Type B pancreatic cell (in vitro differentiated cells): ENCODE data around the gene ARRDC4. TPM values are rescaled to one million over a fixed set of nuclear protein-coding genes. Genes with fewer than 3 reads are reported as not detected.

Experiments
- DNase-seq: peaks from one replicate; pipeline ENCODE4 v3.0.0; 2021; ENCODE audit warnings: mixed read lengths; ENCODE audit not compliant: unreplicated experiment; ENCODE audit errors: extremely low spot score
- H3K27ac Mint-ChIP-seq: 2 replicates; pipeline ENCODE4 v1.8.0; 2021; ENCODE audit warnings: mild to moderate bottlenecking, mixed read lengths
- H3K27me3 Mint-ChIP-seq: 2 replicates; pipeline ENCODE4 v1.8.0; 2021; ENCODE audit warnings: mixed read lengths
- H3K36me3 Mint-ChIP-seq: 2 replicates; pipeline ENCODE4 v1.8.0; 2021; ENCODE audit warnings: mixed read lengths
- H3K4me1 Mint-ChIP-seq: one replicate; pipeline ENCODE4 v1.8.0; 2021; ENCODE audit warnings: mixed read lengths; ENCODE audit not compliant: unreplicated experiment
- H3K4me3 Mint-ChIP-seq: 2 replicates; pipeline ENCODE4 v1.8.0; 2021; ENCODE audit warnings: mild to moderate bottlenecking, mixed read lengths
- H3K9me3 Mint-ChIP-seq: 2 replicates; pipeline ENCODE4 v1.8.0; 2021; ENCODE audit warnings: mixed read lengths
- CTCF ChIP-seq: fragments of 200-600 bp; sonication (generic); conservative IDR thresholded peaks from 2 replicates; pipeline ENCODE4 v1.5.0; 2021; ENCODE audit warnings: antibody characterized with exemption, mild to moderate bottlenecking
- long read RNA-seq: library from polyadenylated mRNA; unstranded; transcript quantifications from one replicate; pipeline ENCODE4 v2.0.0, GENCODE V29; 2020
- total RNA-seq: library from RNA; stranded (reverse); gene quantifications from 2 replicates; pipeline ENCODE4 v1.2.1, GENCODE V29; 2021; ENCODE audit warnings: low replicate concordance

Gene ARRDC4
- 31.3 and 31.6 TPM in 2 replicates for total RNA-seq
- long read RNA-seq, full-length matches to known transcripts, result 1 of 7 reads
- long read RNA-seq, partial matches to known transcripts, result 6 of 7 reads
- long read RNA-seq, other reads (novel, unspliced or antisense), result 0 of 7 reads

GRCh38 chr15:97960364-97961066 is at the start of gene ARRDC4:
Gene ARRDC4 (plus strand): TSS chr15:97960703. CDS start chr15:97960862, 159 bp downstream.
- Mint-ChIP-seq H3K4me1 (peaks cover 25% of the 10 kb centered on the region), H3K9me3 (peaks cover 6% of the 10 kb centered on the region), H3K4me3 (peak within 1 kb of the TSS; percentile 95), H3K27me3 (peaks cover 13% of the 10 kb centered on the region), H3K36me3 (peaks cover 11% of the 10 kb centered on the region), H3K27ac (peak within 1 kb of the TSS; percentile 95)
- TF ChIP-seq CTCF, result no peak
- DNase-seq, result peak; percentile 99

GRCh38 chr15:97914711-97915110 is 45.8 kb upstream of the ARRDC4 start:
- Mint-ChIP-seq H3K4me1 (no peaks in the 10 kb centered on the region), H3K36me3 (no peaks in the 10 kb centered on the region), H3K9me3 (no peaks in the 10 kb centered on the region), H3K27me3 (peaks cover 61% of the 10 kb centered on the region), H3K4me3 (no peak overlapping the region), H3K27ac (no peak overlapping the region)
- DNase-seq, result no peak
- no peak for TF ChIP-seq CTCF

- no peak for TF ChIP-seq CTCF
- Mint-ChIP-seq H3K4me1 (no peaks in the 10 kb centered on the region), H3K27me3 (peaks cover 63% of the 10 kb centered on the region), H3K4me3 (no peak overlapping the region), H3K36me3 (no peaks in the 10 kb centered on the region), H3K27ac (no peak overlapping the region), H3K9me3 (no peaks in the 10 kb centered on the region)
- no peak for DNase-seq
These were observed 45.2 kb upstream of the ARRDC4 start for GRCh38 chr15:97915261-97915660.

GRCh38 chr15:97921296-97921865 is 39.1 kb upstream of the ARRDC4 start:
- no peak overlapping the region for H3K27ac Mint-ChIP-seq
- H3K4me1 Mint-ChIP-seq, result no peaks in the 10 kb centered on the region

More at GRCh38 chr15:97921296-97921865, 39.1 kb upstream of the ARRDC4 start:
- H3K36me3 Mint-ChIP-seq, result no peaks in the 10 kb centered on the region
- peaks cover 5% of the 10 kb centered on the region for H3K9me3 Mint-ChIP-seq
- no peak for TF ChIP-seq CTCF
- H3K4me3 Mint-ChIP-seq, result no peak overlapping the region
- H3K27me3 Mint-ChIP-seq, result peaks cover 24% of the 10 kb centered on the region
- no peak for DNase-seq
